Measurements from ENCODE around the gene ATAD5.

ATAD5 gene

GRCh38 chr17:30939051-30939689 is 107.4 kb downstream of the ATAD5 start:
- in situ Hi-C loops (cut with HindIII; ENCODE audit: low sequenced_read_pairs) = no loop called here

GRCh38 chr17:30942308-30943079 is 110.7 kb downstream of the ATAD5 start:
- in situ Hi-C loops (cut with HindIII; ENCODE audit: low sequenced_read_pairs) = no loop called here

Data from endothelial cell of hepatic sinusoid (primary cell).